Fibroblast of skin of abdomen (primary cell): ENCODE data around the gene CHPF2.
A peak's percentile ranks its signal among the peaks of the same experiment; 100 is the strongest.

ENCODE experiments used
- DNase-seq: peaks from one replicate; pipeline ENCODE4 v3.0.0-alpha.2; 2013

Gene CHPF2

GRCh38 chr7:151246102-151246850 lies 14.0 kb downstream of the CHPF2 start:
- DNase-seq: no peak

GRCh38 chr7:151246851-151247580 lies 14.7 kb downstream of the CHPF2 start:
- no peak for DNase-seq

- no peak for DNase-seq
Measured at GRCh38 chr7:151247611-151248345, 15.5 kb downstream of the CHPF2 start.

GRCh38 chr7:151248346-151249033 lies 16.2 kb downstream of the CHPF2 start, which contains the start of gene SMARCD3:
Gene SMARCD3, minus strand, starts transcription at chr7:151248694. Its CDS starts 132 bp downstream, at chr7:151248562.
- peak; percentile 76 for DNase-seq

- DNase-seq: peak; percentile 54
Measured at GRCh38 chr7:151249034-151249731, 16.9 kb downstream of the CHPF2 start.

GRCh38 chr7:151249732-151250072 lies 17.4 kb downstream of the CHPF2 start:
- peak; percentile 62 for DNase-seq

GRCh38 chr7:151250181-151251132 lies 18.2 kb downstream of the CHPF2 start:
- DNase-seq: no peak

- no peak for DNase-seq
Measured at GRCh38 chr7:151251328-151251688, 19.0 kb downstream of the CHPF2 start.

- peak; percentile 78 for DNase-seq
Measured at GRCh38 chr7:151251689-151252560, 19.6 kb downstream of the CHPF2 start.

- no peak for DNase-seq
Measured at GRCh38 chr7:151252561-151252835, 20.2 kb downstream of the CHPF2 start.

GRCh38 chr7:151252961-151253711 lies 20.9 kb downstream of the CHPF2 start:
- DNase-seq: no peak

GRCh38 chr7:151254316-151254715 lies 22.0 kb downstream of the CHPF2 start:
- DNase-seq: no peak

- DNase-seq: no peak
Measured at GRCh38 chr7:151254851-151255250, 22.6 kb downstream of the CHPF2 start.

- no peak for DNase-seq
Measured at GRCh38 chr7:151255390-151255789, 23.1 kb downstream of the CHPF2 start.

GRCh38 chr7:151256410-151257045 lies 24.2 kb downstream of the CHPF2 start:
- no peak for DNase-seq

- no peak for DNase-seq
Measured at GRCh38 chr7:151257990-151258389, 25.7 kb downstream of the CHPF2 start.

GRCh38 chr7:151260471-151260870 lies 28.2 kb downstream of the CHPF2 start:
- DNase-seq: no peak

GRCh38 chr7:151260883-151261282 lies 28.6 kb downstream of the CHPF2 start:
- no peak for DNase-seq

- DNase-seq: no peak
Measured at GRCh38 chr7:151261529-151261928, 29.2 kb downstream of the CHPF2 start.
